ENCODE results near the gene NEDD8. TPM values are rescaled to one million over a fixed set of nuclear protein-coding genes. Genes with fewer than 3 reads are reported as not detected.

NEDD8 gene
- total RNA-seq, 1 donor from 2014 or later, result 154 TPM

DNA sequence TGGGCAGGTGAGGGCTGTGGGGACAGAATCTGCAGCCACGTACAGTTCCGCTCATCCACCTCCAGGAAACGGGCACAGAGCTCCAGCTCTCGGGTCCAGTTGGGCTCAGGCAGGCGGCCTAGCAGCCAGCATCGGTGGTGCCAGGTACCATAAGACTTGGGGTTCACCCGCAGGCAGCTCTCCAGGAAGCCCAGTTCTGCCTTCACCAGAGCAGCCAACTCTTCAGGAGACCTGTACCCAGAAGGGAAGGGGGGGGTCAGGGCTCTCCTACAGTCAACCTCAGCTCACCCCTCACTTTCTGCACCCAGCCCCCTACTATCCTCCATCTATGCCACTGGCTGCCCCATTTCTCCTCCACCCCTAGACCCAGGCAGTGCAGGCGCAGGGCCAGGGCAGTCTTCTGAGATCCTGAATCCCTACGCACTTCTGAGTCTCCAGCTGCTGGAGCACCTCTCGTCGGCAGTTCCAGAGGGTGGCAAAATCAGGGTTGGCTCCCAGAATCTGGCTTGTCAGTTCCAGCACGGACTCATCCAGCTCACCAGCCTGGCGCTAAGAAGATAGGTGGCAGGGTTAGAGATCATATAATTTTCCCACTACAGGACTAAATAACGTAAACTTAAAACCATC is 37.9 kb upstream of the NEDD8 start:
- H3K4me3 Mint-ChIP-seq (ENCODE audit: unreplicated experiment), result peak overlapping the region; percentile 89

DNA sequence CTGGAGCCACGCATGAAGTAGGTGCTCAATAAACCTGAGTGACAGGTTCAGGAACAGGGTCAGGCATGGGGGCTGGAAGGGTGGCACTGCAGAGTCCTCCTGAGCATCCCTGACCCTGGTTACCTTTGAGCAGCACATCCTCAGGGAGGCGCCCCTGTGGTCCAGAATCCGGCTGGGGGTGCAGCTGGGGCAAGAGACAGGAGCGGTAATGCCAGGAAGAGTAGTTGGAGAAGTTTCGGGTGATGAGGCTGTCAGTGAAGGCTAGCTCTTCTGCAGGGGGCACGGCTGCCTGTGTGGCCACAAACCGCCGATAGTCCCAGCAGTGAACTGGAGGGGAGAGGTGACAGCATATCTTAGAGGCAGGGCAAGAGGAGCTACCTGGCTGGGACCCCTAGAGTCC is 37.2 kb upstream of the NEDD8 start:
- DNase-seq (ENCODE audit: low spot score), result no peak
- TF ChIP-seq, protein P1, sequence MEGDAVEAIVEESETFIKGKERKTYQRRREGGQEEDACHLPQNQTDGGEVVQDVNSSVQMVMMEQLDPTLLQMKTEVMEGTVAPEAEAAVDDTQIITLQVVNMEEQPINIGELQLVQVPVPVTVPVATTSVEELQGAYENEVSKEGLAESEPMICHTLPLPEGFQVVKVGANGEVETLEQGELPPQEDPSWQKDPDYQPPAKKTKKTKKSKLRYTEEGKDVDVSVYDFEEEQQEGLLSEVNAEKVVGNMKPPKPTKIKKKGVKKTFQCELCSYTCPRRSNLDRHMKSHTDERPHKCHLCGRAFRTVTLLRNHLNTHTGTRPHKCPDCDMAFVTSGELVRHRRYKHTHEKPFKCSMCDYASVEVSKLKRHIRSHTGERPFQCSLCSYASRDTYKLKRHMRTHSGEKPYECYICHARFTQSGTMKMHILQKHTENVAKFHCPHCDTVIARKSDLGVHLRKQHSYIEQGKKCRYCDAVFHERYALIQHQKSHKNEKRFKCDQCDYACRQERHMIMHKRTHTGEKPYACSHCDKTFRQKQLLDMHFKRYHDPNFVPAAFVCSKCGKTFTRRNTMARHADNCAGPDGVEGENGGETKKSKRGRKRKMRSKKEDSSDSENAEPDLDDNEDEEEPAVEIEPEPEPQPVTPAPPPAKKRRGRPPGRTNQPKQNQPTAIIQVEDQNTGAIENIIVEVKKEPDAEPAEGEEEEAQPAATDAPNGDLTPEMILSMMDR (IDR thresholded peaks at IDR 0.05; ENCODE audit: unreplicated experiment), result no peak
- Mint-ChIP-seq H3K9me3 (ENCODE audit: unreplicated experiment) (no peaks in the 10 kb centered on the region), H3K4me1 (ENCODE audit: unreplicated experiment) (peaks cover 12% of the 10 kb centered on the region), H3K4me3 (ENCODE audit: unreplicated experiment) (no peak overlapping the region), H3K27me3 (ENCODE audit: unreplicated experiment) (peaks cover 9% of the 10 kb centered on the region), H3K27ac (ENCODE audit: unreplicated experiment) (no peak overlapping the region), H3K36me3 (ENCODE audit: low read depth, unreplicated experiment) (peaks cover 14% of the 10 kb centered on the region)

More for the DNA sequence above, 37.9 kb upstream of the NEDD8 start:
- Mint-ChIP-seq H3K27me3 (ENCODE audit: unreplicated experiment) (peaks cover 9% of the 10 kb centered on the region), H3K27ac (ENCODE audit: unreplicated experiment) (peak overlapping the region; percentile 30), H3K9me3 (ENCODE audit: unreplicated experiment) (no peaks in the 10 kb centered on the region), H3K36me3 (ENCODE audit: low read depth, unreplicated experiment) (peaks cover 15% of the 10 kb centered on the region), H3K4me1 (ENCODE audit: unreplicated experiment) (peaks cover 12% of the 10 kb centered on the region)
- DNase-seq (ENCODE audit: low spot score), result no peak
- TF ChIP-seq, protein P1 (IDR thresholded peaks at IDR 0.05; ENCODE audit: unreplicated experiment), result no peak

DNA sequence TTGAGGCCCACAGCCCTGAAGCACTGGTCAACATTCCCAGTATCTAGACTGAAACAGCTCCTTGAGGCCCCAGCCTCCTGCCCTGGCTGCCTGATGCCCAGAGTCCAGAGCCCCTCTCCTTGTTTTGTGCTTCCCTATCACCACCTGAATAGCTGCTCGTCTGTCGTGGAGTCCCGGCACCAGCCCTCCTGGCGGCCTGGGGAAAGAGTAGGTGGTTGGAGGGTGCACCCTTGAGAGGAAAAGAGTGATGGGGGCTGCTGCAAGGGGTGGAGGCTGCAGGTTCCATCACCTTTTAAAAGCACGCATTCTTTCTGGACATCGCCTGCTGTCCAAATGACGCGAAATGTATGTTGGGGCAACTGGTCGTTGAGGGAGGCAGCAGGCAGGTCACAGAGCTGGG is 36.1 kb upstream of the NEDD8 start:
- Mint-ChIP-seq H3K27ac (ENCODE audit: unreplicated experiment) (no peak overlapping the region), H3K4me3 (ENCODE audit: unreplicated experiment) (no peak overlapping the region), H3K9me3 (ENCODE audit: unreplicated experiment) (no peaks in the 10 kb centered on the region), H3K36me3 (ENCODE audit: low read depth, unreplicated experiment) (peaks cover 14% of the 10 kb centered on the region), H3K27me3 (ENCODE audit: unreplicated experiment) (peaks cover 9% of the 10 kb centered on the region), H3K4me1 (ENCODE audit: unreplicated experiment) (peaks cover 12% of the 10 kb centered on the region)
- no peak for DNase-seq (ENCODE audit: low spot score)
- TF ChIP-seq, protein P1 (IDR thresholded peaks at IDR 0.05; ENCODE audit: unreplicated experiment), result no peak

DNA sequence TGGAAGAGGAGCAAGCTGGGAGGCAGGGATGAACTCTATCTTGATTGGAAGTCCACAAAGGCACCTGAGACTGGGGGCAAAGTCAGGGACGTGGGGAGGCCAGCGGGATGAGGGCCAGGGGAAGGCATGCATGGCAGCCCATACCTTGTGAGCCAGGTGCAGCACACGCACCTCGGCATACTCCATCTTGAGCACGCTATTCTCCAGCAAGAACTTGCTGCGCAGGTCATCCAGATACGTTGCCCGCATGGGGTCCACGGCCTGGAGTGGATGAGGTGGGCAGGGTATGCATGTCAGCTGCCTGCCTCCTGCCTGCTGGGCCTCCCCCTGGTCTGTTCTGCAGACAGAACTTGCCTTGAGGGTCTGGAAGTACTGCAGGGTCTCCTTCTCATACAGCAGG is 35.3 kb upstream of the NEDD8 start:
- Mint-ChIP-seq H3K4me1 (ENCODE audit: unreplicated experiment) (peaks cover 9% of the 10 kb centered on the region), H3K4me3 (ENCODE audit: unreplicated experiment) (peak overlapping the region; percentile 29), H3K36me3 (ENCODE audit: low read depth, unreplicated experiment) (peaks cover 14% of the 10 kb centered on the region), H3K9me3 (ENCODE audit: unreplicated experiment) (no peaks in the 10 kb centered on the region), H3K27ac (ENCODE audit: unreplicated experiment) (peak overlapping the region; percentile 38), H3K27me3 (ENCODE audit: unreplicated experiment) (peaks cover 9% of the 10 kb centered on the region)
- TF ChIP-seq, protein P1 (IDR thresholded peaks at IDR 0.05; ENCODE audit: unreplicated experiment), result no peak
- no peak for DNase-seq (ENCODE audit: low spot score)

DNA sequence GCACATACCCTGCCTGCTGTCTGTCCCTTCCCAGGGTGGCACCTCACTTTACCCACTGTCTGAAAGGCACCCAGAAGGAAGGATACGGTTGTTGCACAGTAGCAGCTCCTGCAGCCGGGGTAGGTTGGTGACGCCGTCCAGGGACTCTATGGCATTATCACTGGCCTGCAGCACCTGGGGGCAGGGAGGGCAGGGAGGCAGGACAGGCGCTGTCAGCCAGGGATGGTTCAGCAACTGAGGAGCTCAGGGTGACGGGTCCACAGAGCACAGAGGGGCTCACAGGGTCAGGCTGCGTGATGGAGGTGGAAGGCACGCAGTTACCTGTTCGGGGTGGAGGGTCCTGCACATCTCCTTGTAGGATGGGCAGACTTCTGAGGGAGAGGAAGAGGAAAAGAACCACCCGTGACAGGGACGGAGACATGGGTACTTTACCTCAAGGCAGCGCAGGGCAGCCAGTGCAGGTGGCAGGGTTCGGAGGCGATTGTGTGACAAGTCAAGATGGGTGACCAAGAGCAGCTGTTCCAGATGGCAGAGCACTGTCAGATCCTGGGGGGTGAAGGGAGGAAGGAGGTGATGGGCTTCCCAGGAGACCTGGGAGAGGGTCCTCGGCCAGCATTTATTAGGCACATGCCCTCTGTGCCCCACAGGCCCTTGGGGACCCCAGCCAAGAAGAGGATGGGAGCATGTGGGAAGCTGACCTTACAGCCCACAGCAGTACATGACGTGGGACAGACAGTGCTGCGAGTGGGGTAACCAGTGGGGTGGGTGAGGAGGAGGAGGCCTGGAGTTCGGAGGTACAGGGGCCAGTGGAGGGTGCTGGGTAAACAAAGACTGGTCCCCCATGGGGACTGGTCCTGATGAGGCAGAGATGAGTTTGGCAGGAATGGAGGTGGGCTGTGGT is 34.4 kb upstream of the NEDD8 start:
- H3K27ac Mint-ChIP-seq (ENCODE audit: unreplicated experiment), result no peak overlapping the region
- H3K4me1 Mint-ChIP-seq (ENCODE audit: unreplicated experiment), result peaks cover 2% of the 10 kb centered on the region
- DNase-seq (ENCODE audit: low spot score), result no peak
- TF ChIP-seq, protein P1 (IDR thresholded peaks at IDR 0.05; ENCODE audit: unreplicated experiment), result no peak
- peak overlapping the region; percentile 29 for H3K4me3 Mint-ChIP-seq (ENCODE audit: unreplicated experiment)
- no peaks in the 10 kb centered on the region for H3K9me3 Mint-ChIP-seq (ENCODE audit: unreplicated experiment)
- peaks cover 4% of the 10 kb centered on the region for H3K27me3 Mint-ChIP-seq (ENCODE audit: unreplicated experiment)
- H3K36me3 Mint-ChIP-seq (ENCODE audit: low read depth, unreplicated experiment), result peaks cover 10% of the 10 kb centered on the region

Measured in endothelial cell (in vitro differentiated cells).